ENCODE results near the gene PRTN3. TPM values are rescaled to one million over a fixed set of nuclear protein-coding genes. Genes with fewer than 3 reads are reported as not detected.

The PRTN3 gene
- polyA plus RNA-seq, 1 donor (not counting 4 experiments of a cell fraction or from before 2014, with no cell fraction given): not detected

GRCh38 chr19:812049-812746 lies 28.6 kb upstream of the PRTN3 start:
- dilution Hi-C loops (cut with MboI; ENCODE audit: extremely low pct_ligation_motif_present, low sequenced_read_pairs): no loop called here
- H4K20me1 ChIP-seq (ENCODE audit: control insufficient read depth, extremely low read depth, insufficient read depth, low read length): peaks cover 26% of the 10 kb centered on the region

GRCh38 chr19:812747-813218 lies 28.0 kb upstream of the PRTN3 start:
- no peaks in the 10 kb centered on the region for H3K27me3 ChIP-seq (ENCODE audit: control insufficient read depth, extremely low read depth, insufficient read depth, low read length)
- dilution Hi-C loops (cut with MboI; ENCODE audit: extremely low pct_ligation_motif_present, low sequenced_read_pairs): no loop called here
- no peak for TF ChIP-seq CTCF (optimal IDR thresholded peaks at IDR 0.05 in 1 of 3, IDR thresholded peaks at IDR 0.05 in 1 of 3, conservative IDR thresholded peaks at IDR 0.05 in 1 of 3; ENCODE audit: extremely low read depth in 1 of 3, insufficient read depth in 2 of 3, low read length in 3 of 3)
- no peak for TF ChIP-seq EZH2 (IDR thresholded peaks at IDR 0.05; ENCODE audit: low read length)
- DNase-seq (ENCODE audit: low read depth, low spot score) (no peak), FAIRE-seq (no peak)
- H3K9me3 ChIP-seq (ENCODE audit: control insufficient read depth, low read depth, low read length): no peaks in the 10 kb centered on the region
- no peak overlapping the region for H2AFZ ChIP-seq (ENCODE audit: control insufficient read depth, low read length)
- H3K36me3 ChIP-seq (ENCODE audit: control insufficient read depth in 2 of 2, extremely low read depth in 1 of 2, insufficient read depth in 2 of 2, low read length in 2 of 2): peaks cover 16 to 19% of the 10 kb centered on the region in 2 experiments
- no peak overlapping the region for H3K27ac ChIP-seq (ENCODE audit: control insufficient read depth, insufficient read depth, low read length)
- H3K9me1 ChIP-seq (ENCODE audit: control insufficient read depth, extremely low read depth, insufficient read depth, low read length): no peaks in the 10 kb centered on the region
- H4K20me1 ChIP-seq (ENCODE audit: control insufficient read depth, extremely low read depth, insufficient read depth, low read length): peaks cover 20% of the 10 kb centered on the region
- H3K4me2 ChIP-seq (ENCODE audit: control insufficient read depth, extremely low read depth, insufficient read depth, low read depth, low read length): no peak overlapping the region
- H3K4me3 ChIP-seq (ENCODE audit: control insufficient read depth in 2 of 3, extremely low read depth in 1 of 3, insufficient read depth in 2 of 3, low read depth in 1 of 3, low read length in 3 of 3): no peak overlapping the region
- peaks cover 13% of the 10 kb centered on the region for H3K79me2 ChIP-seq (ENCODE audit: control insufficient read depth, insufficient read depth, low read length)
- H3K4me1 ChIP-seq (ENCODE audit: control insufficient read depth, extremely low read depth, insufficient read depth, low read length): no peaks in the 10 kb centered on the region
- H3K9ac ChIP-seq (ENCODE audit: control insufficient read depth, extremely low read depth, insufficient read depth, low read length): no peak overlapping the region

More at GRCh38 chr19:812049-812746, 28.6 kb upstream of the PRTN3 start:
- no peak overlapping the region for H3K27ac ChIP-seq (ENCODE audit: control insufficient read depth, insufficient read depth, low read length)
- H3K79me2 ChIP-seq (ENCODE audit: control insufficient read depth, insufficient read depth, low read length): peaks cover 19% of the 10 kb centered on the region
- no peak overlapping the region for H3K9ac ChIP-seq (ENCODE audit: control insufficient read depth, extremely low read depth, insufficient read depth, low read length)
- H3K36me3 ChIP-seq (ENCODE audit: control insufficient read depth in 2 of 2, extremely low read depth in 1 of 2, insufficient read depth in 2 of 2, low read length in 2 of 2): peaks cover 18 to 25% of the 10 kb centered on the region in 2 experiments
- H3K9me3 ChIP-seq (ENCODE audit: control insufficient read depth, low read depth, low read length): no peaks in the 10 kb centered on the region
- no peaks in the 10 kb centered on the region for H3K9me1 ChIP-seq (ENCODE audit: control insufficient read depth, extremely low read depth, insufficient read depth, low read length)
- DNase-seq (ENCODE audit: low read depth, low spot score) (no peak), FAIRE-seq (no peak)
- no peak overlapping the region for H3K4me3 ChIP-seq (ENCODE audit: control insufficient read depth in 2 of 3, extremely low read depth in 1 of 3, insufficient read depth in 2 of 3, low read depth in 1 of 3, low read length in 3 of 3)
- H2AFZ ChIP-seq (ENCODE audit: control insufficient read depth, low read length): no peak overlapping the region
- H3K4me1 ChIP-seq (ENCODE audit: control insufficient read depth, extremely low read depth, insufficient read depth, low read length): no peaks in the 10 kb centered on the region
- H3K4me2 ChIP-seq (ENCODE audit: control insufficient read depth, extremely low read depth, insufficient read depth, low read depth, low read length): no peak overlapping the region
- TF ChIP-seq CTCF (optimal IDR thresholded peaks at IDR 0.05 in 1 of 3, IDR thresholded peaks at IDR 0.05 in 1 of 3, conservative IDR thresholded peaks at IDR 0.05 in 1 of 3; ENCODE audit: extremely low read depth in 1 of 3, insufficient read depth in 2 of 3, low read length in 3 of 3) (no peak), EZH2 (IDR thresholded peaks at IDR 0.05; ENCODE audit: low read length) (no peak)
- H3K27me3 ChIP-seq (ENCODE audit: control insufficient read depth, extremely low read depth, insufficient read depth, low read length): no peaks in the 10 kb centered on the region
